ENCODE measurements around the gene NKX1-1.

The NKX1-1 gene

GRCh38 chr4:1370321-1371124, 35.7 kb downstream of the NKX1-1 start:
- DNase-seq: no peak

- DNase-seq: no peak
These were observed 36.7 kb downstream of the NKX1-1 start for GRCh38 chr4:1369479-1370079.

DNA sequence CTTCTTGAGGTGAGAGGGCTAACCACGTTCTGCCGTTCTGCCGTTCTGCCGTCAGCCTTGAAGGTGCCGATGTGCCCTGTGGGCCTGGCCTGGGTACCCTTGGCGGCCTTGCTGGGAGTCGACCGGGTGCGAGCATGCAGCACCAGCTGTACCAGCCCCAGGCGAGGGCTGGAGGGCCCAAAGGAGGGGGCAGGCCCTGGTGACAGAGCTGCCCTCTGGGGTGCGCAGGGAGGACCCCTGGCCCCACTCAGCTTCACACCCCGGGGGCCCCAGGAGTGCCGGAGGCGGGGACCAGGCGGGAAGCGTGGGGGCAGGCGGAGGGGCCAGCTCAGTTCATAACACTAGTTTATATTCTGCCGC, 37.2 kb downstream of the NKX1-1 start:
- DNase-seq: no peak

- no peak for DNase-seq
These were observed 37.7 kb downstream of the NKX1-1 start for GRCh38 chr4:1368421-1369090.

DNA sequence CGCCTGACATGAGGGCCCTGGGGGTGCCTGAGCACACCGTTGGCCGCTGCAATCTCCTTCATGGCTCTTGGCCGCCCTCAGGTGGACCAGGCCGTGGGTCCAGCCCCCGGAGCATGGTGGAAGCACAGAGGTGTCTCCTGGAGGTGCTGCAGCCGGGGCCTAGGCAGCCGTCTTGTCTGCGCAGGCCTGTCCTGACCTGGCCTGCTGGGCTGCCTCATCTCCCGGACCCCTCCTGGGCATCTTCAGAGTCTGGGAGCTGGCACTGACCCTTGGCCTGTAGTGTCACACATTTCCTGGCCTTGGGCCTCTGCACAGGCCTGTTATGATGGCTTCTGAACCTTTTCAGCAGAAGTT, 38.3 kb downstream of the NKX1-1 start:
- no peak for DNase-seq

- no peak for DNase-seq
These were observed 38.9 kb downstream of the NKX1-1 start for GRCh38 chr4:1367230-1367935.

- no peak for DNase-seq
These were observed 39.6 kb downstream of the NKX1-1 start for GRCh38 chr4:1366371-1367229.

- DNase-seq: no peak
These were observed 40.7 kb downstream of the NKX1-1 start for GRCh38 chr4:1365271-1366178.

- no peak for DNase-seq
These were observed 41.5 kb downstream of the NKX1-1 start for GRCh38 chr4:1364748-1365147.

DNA sequence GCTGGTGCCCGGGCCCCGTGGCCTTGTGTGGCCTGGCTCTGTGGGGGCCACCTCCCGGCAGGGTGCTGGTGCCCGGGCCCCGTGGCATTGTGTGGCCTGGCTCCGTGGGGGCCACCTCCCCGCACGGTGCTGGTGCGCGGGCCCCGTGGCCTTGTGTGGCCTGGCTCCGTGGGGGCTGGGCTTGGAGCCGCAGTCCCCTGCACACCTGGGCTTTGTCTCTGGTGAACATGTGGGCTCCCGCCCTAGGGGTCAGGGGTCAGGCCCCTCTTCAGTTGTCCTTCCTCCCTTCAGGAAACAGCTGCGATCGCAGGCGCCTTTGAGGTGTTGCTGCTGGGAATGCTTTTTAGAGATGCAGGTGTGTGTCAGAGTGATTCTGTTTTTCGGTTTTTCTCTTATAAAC, 42.0 kb downstream of the NKX1-1 start:
- DNase-seq: no peak

DNA sequence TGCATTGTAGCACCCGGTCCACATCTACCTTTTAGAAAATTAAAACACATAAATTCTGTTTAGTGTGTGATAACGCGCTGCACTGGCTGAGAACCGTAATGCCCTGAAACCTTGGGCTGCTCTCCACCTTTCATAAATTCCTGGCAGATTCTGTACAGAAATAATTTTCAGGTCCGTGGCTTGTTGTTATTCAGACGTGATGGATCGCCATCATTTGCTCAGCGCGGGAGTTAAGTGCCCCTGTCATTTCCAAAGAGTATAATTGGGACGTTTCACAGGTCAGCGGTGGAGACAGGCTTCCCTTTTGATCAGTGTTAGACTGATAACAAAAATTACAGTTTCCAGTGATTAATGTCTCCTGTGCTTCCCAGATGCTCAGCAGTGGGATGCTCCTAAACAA, 42.7 kb downstream of the NKX1-1 start:
- DNase-seq: no peak

- DNase-seq: no peak
These were observed 43.7 kb downstream of the NKX1-1 start for GRCh38 chr4:1362521-1362920.

GRCh38 chr4:1362046-1362445, 44.2 kb downstream of the NKX1-1 start:
- no peak for DNase-seq

DNA sequence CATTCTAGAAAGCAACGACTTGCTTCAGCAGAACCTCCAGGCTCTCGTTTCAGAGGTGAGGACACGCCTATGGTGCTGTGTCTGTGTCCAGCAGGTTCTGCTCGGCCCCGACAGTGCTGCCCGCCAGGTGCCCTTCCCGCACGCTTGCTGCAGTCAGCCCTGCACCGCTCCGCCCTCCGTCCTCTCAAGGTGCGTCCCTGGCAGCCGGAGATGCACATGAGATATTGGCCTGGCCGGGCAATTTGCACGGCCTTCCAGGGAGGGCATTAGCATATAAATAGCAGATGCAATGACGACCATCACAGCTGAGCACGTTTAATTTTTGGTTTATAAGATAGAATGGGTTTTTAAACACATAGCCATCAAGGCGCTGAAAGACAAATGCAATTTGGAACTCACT, 44.8 kb downstream of the NKX1-1 start:
- no peak for DNase-seq

GRCh38 chr4:1360423-1361283, 45.6 kb downstream of the NKX1-1 start:
- no peak for DNase-seq

GRCh38 chr4:1359976-1360375, 46.3 kb downstream of the NKX1-1 start:
- no peak for DNase-seq

GRCh38 chr4:1359144-1359501, 47.1 kb downstream of the NKX1-1 start:
- DNase-seq: no peak

DNA sequence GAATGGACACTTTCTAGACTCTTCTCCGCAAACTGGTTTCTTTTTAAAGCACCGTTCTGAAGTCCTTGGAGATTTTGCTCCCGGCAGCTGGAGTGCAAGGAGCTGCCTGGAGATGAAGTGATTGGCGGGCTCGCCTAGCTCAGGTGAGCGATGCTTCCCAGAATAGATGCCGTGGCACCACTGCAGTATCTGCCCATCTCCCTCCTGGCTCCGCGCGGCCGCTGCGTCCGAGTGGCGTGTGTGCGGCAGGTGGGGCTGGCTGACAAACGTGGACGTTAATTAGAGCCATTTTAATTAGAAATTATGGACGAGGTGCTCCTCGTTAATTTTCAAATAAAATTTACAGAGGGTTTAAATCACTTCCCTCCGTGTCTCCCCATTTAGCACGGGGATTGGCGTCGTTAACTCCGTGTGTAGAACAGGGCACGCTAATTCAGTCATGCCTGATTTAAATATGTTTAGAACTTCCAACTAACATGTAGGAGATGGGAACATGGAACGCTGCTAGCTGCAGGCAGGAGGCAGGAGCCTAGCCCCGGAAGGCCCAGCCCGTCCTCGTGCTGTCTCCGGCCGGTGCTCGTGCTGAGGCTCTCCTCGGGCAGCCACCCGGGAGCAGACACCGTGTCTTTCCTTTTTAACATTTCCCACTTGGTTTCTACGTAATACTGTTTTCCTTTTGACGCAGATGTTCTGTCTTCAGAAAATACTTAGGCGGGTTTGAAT, 47.7 kb downstream of the NKX1-1 start:
- no peak for DNase-seq

DNA sequence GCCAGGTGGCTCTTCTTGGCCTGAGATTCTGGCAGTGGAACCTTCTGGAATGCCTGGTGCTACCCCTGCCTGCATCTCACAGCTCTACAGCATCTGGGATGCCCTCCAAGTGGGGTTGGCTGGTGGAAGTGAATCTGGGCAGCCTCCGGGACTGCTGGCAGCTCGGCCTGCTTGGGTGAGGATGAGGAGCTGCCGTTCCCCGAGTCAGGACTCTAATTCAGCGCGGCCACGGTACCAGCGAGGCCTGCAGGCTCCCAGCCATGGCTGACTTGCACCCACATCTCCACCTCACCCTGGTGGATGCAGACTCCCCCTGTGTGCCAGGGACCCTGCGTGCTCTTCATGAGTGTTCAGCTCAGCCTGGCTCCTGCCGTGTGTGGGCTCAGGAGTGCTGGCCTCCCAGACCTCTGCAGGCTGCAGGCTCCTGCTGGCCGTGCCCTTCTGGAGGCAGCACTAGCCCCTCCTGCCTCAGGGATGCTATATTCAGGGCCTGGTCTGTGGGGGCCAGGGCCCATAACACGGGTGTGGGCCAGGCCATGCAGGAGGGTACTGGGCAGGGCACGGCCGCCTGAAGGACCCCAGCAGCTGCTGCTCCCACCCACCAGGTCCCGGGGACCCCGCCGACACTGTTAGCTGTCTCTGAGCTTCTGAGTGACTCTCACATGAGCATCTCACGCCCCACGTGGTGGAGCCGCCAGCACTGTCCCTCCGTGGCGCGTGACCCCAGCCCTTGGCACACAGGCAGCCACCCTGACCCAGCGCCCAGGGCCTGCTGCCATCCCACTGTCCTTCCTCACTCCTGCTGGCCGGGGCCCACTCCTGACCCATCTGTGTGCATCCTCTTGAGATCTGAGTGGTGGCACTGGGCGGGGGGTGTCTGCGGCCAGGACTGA, 48.6 kb downstream of the NKX1-1 start:
- DNase-seq: no peak

All from activated naive CD4-positive, alpha-beta T cell (primary cell).